ENCODE measurements around the gene SLC7A5.

DNA sequence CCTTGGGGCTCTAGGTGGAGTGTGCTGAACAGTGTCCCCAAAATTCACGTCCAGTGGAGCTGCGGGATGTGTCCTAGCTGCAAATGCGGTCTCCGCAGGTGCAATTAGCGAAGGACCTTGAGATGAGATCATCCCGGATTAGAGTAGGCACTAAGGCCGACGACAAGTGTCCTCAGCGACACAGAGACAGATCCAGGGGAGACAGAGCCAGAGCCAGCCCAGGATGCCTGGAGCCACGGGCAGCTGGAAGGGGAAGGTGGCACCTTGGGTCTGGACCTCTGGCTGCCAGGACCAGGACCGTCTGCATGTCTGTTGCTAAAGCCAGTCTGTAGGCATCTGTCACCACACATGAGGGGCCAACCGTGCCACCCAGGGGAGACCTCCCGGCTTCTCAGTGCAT lies 24.5 kb downstream of the SLC7A5 start:
- TF ChIP-seq, protein P1, sequence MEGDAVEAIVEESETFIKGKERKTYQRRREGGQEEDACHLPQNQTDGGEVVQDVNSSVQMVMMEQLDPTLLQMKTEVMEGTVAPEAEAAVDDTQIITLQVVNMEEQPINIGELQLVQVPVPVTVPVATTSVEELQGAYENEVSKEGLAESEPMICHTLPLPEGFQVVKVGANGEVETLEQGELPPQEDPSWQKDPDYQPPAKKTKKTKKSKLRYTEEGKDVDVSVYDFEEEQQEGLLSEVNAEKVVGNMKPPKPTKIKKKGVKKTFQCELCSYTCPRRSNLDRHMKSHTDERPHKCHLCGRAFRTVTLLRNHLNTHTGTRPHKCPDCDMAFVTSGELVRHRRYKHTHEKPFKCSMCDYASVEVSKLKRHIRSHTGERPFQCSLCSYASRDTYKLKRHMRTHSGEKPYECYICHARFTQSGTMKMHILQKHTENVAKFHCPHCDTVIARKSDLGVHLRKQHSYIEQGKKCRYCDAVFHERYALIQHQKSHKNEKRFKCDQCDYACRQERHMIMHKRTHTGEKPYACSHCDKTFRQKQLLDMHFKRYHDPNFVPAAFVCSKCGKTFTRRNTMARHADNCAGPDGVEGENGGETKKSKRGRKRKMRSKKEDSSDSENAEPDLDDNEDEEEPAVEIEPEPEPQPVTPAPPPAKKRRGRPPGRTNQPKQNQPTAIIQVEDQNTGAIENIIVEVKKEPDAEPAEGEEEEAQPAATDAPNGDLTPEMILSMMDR (IDR thresholded peaks at IDR 0.05; ENCODE audit: extremely low read depth in 1 of 2, insufficient read depth in 1 of 2, low read depth in 1 of 2, low read length in 2 of 2), result no peak
- no peak for TF ChIP-seq MYC (IDR thresholded peaks at IDR 0.05; ENCODE audit: low read depth, low read length)
- no peak for TF ChIP-seq EZH2 (IDR thresholded peaks at IDR 0.05; ENCODE audit: borderline replicate concordance, low read depth, low read length, severe bottlenecking)
- TF ChIP-seq POLR2A (IDR thresholded peaks at IDR 0.05; ENCODE audit: low read depth, low read length), result no peak
- no peak for TF ChIP-seq POLR2AphosphoS5 (IDR thresholded peaks at IDR 0.05; ENCODE audit: insufficient read depth, low read depth, low read length)
